Hepatic stellate cell (primary cell): ENCODE results near the gene RAPGEF6.
"Not testable (repeated sequence)": the region's sequence is repeated elsewhere in the genome, so short reads cannot be mapped to it uniquely, and the experiment has no call there.

Experiments used
- DNase-seq: peaks from one replicate; pipeline ENCODE4 v3.0.0; 2011; ENCODE audit warnings: low spot score

RAPGEF6 gene

DNA sequence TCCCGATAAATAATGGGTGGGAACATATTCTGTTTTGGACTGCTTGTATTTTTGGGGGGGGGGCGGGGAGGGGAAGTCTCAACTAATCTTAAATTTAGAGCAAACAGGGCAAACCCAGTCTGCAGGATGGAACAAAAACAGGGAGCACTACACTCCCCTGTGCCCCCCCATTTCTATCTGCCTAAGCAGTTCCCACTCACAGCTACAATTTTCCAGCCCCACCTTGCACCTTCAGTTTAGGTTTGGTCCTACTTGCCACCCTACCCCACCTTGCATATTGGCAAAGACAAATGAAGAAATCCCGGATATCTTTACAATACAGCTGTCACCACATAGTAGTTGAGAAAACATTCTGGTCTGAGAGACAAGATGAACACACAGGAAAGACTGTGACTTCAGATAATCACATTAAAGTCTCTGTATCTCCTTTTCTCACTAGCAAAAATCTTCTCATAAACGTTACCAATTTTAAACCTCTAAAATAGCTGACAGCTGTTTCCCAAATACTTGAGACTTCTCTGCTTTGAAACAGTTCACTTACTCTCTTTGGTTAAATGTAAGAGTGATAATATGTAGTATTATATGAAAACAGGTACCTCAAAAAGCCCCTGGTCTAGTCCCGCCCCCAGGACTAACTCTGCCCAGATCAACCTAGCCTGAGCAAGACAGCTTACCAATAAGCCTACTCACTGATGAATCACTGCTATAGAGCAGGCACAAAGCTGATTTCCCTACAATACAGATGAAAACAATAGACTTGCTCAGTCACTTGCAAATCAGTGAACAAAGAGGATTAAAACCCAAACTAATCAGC is 5.2 kb upstream of the RAPGEF6 start:
- no peak for DNase-seq

DNA sequence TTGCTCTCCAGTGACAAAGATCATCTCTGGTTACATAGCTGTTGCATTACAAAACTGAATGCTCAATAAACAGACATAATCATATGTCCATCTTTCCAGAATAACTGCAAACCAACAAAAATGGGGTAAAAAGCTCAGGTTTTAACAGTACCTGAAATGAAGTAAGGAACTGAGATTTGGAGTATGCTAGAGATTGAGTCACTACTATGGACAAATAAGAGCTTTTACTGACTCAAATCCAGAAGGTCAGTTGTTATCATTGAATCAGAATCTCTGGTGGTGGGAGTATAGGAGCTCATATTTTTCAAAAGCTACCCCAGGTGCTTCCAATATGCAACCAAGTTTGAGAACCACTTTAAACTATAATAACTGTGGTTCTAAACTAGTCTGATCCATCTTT is 4.1 kb upstream of the RAPGEF6 start:
- DNase-seq = no peak

DNA sequence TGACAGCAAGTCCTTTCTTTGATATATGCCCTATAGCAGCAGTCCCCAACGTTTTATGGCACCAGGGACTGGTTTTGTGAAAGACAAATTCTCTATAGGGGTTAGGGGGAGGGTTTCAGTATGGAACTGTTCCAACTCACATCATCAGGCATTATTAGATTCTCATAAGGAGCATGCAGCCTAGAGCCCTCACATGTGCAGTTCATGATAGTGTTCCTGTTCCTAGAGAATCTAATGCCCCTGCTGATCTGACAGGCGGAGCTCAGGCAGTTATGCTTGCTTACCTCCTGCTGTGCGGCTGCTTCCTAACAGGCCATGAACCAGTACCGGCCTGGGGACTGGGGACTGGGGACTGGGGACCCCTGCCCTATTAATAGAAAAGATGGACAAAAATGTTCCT is 2.7 kb upstream of the RAPGEF6 start:
- no peak for DNase-seq

DNA sequence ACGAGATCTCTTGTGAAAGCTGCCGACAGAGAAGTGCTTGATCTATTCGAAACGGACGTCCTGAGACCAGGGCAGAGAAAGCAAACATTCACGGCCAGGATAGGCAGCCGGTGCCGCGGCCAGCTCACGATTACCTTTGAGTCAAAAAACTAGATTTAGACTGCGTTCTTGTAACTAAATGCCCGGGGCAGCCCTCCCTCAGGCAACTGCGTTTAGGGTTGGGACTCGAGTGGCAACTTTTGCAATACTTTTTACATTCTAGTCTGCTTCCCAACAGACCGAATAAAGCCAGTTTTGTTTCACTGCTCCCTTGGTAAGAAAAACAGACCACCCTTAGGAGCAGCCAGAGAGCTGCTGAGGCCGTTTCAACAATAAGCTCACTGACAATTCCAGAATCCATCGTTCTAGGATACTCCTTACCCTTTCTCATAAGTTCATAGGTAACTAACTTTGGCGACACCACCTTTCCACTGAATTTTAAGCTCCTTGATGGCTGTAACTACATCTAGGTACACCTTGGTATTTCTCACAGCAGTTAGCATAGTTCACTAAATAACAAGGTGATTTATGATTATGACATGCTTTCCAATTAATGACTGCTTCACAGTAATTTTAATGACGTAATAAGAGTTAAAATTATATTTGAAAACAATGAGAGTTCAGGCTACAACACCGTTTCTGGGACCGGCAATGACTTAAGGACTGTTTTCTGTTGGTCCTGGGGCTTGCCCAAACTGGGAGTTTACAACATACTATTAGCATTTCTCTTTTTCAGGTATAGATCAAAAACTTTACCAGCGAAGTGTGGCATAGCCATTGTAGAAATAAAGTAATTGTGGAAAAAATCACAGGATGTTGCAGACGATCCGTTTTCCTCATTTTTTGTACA is 899 bp upstream of the RAPGEF6 start:
- DNase-seq = peak; percentile 12

DNA sequence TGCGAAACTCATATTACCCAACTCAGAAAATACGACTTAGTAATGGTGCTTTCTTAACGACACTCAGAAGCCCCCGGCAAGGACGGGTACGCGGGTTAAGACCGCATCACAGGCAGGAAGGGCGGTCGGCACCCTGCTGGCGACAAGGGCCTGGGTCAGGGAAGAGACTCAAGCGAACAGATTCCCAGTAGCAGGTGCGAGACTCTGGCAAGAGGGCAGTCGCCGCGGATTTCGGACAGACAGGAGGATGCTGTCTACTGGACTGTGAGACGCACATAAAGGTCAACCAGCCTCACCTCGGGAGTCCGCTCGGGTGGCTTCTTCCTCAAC is 398 bp downstream of the RAPGEF6 start:
- DNase-seq = peak; percentile 19

DNA sequence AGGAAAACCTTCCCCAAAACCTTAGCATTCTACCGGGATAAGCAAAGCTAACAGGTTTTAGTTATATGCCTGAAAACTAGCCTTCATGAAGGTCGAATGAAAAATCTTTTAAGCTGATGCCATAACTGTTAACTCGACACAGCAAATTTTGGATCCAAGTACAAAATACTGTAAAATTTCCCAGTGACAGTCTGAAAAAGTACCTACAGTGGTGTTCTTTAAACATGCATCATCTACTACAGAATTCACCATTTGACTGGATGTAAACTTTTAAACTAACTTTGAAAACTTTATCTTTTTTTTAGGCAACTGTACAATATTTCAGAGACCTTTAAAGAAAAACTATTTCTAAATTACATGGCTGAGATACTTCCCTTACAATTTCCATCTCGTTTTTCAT is 791 bp downstream of the RAPGEF6 start:
- DNase-seq = no peak

DNA sequence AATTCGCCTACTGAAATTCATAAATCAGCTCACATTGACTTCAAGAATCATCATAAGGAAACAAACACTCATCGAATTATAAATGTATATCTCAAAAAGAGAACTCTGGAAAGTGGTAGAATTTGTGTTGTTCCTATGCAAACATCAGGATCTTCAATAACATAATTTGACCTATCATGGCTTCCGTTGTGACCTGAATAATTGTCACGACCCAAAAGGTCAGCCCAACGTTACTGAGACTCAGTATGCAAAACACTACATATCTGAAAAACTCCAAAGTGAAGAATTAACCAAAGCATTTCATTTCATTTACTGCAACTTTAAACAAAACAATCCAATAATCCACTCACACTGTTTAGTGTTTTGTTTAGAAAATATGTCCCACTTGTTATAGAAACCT is 1.2 kb downstream of the RAPGEF6 start:
- no peak for DNase-seq

DNA sequence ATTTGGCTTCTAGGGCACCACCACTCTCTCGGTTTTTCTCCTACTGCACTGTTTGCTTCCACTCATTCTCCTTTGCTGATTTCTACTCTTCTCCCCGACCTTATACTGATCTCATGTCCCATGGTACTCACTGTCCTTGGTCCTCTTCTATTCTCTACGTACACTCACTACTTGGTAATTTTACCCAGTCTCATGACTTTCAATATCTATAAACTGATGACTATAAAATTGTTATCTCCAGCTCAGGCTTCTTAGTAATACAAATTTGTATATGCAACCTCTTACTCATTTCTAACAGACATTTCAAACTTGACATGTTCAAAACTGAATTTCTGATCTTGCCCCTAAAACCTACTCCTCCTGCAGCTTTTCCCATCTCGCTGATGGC is 4.1 kb downstream of the RAPGEF6 start:
- DNase-seq = no peak

DNA sequence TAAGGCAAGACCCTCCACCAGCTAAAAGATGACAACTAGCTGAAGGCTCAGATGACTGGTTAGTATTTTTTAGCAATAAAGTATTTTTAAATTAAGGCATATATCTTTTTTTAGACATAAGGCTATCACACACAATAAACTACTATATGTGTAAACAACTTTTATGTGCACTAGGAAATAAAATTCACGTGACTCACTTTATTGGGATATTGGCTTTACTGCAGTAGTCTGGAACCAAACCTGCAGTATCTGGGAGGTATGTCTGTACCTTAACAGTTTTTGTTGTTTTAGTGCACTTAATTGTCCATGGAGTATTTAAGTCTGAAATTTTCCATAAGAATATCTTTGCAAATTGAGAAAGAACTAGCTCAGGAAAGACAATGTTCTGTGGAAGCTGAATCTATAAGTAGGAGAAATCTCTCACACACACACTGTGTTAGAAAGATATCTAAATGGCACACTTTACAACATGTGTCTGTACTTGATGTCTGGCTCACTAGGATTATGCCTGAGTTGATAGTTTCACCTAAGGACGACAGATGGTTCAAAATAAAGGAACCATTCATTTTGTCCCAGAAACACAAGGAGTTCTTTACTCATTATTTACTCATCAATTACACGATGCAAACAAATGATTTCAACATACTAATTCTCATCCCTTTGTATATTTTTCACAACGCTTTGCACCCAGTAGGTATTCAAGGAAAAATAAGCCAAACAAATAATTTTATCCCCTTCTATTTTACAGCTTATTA is 4.6 kb downstream of the RAPGEF6 start:
- no peak for DNase-seq

DNA sequence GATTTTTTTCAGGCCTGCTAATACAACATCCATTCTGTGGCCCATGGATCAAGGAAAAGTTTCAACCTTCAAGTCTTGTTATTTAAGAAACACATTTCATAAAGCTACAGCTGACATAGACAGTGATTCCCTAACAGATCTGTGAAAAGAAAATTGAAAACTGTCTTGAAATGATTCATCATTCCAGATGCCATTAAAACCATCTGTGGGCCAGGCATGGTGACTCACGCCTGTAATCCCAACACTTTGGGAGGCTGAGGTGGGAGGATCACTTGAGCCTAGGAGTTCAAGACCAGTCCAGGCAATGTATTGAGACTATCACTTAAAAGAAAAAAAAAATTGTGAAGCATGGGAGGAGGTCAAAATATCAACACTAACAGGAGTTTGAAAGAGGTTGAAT is 6.0 kb downstream of the RAPGEF6 start:
- DNase-seq = no peak

DNA sequence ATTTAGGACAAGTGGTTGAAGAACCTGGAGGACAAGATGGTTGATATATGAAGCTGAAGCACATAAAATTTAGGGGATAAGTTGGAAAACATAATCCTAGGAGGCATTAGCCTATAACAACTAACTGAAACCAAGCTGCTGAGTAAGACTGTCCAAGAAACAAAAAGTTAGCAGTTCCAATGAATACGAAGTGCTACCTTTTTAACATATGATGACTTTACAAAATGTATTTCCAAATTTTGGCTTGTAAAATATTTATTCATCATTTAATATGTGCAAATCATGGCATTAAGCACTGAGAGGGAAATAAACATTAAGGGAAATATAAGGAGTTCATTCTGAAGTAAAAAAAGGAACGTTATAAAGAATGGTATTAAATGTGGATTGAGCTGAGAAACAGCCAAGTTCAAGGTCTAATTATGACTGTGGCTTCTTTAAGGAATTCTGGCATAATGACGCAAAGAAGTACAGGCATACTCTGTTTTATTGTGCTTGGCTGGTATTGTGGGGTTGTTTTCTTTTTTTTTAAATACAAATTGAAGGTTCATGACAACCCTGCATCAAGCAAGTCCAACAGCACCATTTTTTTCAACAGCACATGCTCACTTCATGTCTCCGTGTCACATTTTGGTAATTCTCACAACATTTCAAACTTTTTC is 7.7 kb downstream of the RAPGEF6 start:
- DNase-seq = no peak

DNA sequence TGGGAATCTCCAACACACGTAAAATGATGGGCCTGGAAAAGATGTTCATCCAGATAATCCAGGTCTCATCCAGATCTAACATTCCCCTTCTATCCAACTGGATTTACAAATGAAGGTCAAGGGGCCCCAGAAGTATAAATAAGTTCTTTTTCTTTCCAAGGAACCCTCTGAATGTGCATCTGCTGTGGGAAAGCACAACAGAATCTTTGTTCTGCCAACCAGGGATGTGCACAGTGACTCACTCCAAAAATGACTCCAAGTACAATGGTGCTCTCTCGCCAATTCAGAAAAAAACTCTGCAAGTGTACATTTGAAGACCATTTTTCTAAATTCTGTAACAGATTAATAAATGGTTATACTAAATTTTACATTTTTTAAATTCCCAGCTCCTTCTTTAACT is 12.4 kb downstream of the RAPGEF6 start:
- DNase-seq = no peak

DNA sequence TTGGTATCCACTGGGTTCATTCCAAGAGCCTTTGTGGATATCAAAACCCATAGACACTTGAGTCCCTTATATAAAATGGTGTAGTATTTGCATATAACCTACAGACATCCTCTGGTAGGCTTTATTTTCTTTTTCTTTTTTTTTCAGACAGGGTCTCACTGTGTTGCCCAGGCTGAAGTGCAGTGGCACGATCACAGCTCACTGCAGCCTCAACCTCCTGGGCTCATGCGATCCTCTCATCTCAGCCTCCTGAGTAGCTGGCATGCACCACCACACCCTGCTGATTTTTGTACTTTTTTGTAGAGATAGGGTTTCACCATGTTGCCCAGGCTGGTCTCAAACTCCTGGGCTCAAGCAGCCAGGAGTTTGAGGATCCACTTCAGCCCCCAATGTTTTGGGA is 13.9 kb downstream of the RAPGEF6 start:
- not testable (repeated sequence) for DNase-seq

DNA sequence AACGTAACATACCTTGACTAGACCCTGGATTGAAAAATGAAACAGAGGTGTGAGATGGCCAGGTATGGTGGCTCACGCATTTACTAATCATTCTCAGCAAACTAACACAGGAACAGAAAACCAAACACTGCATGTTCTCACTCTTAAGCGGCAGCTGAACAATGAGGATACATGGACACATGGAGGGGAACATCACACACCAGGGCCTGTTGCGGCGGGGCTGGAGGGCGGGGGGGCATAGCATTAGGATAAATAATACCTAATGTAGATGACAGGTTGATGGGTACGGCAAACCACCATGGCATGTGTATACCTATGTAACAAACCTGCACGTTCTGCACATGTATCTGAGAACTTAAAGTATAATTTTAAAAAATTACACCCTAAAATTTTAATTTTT is 15.9 kb downstream of the RAPGEF6 start:
- no peak for DNase-seq

DNA sequence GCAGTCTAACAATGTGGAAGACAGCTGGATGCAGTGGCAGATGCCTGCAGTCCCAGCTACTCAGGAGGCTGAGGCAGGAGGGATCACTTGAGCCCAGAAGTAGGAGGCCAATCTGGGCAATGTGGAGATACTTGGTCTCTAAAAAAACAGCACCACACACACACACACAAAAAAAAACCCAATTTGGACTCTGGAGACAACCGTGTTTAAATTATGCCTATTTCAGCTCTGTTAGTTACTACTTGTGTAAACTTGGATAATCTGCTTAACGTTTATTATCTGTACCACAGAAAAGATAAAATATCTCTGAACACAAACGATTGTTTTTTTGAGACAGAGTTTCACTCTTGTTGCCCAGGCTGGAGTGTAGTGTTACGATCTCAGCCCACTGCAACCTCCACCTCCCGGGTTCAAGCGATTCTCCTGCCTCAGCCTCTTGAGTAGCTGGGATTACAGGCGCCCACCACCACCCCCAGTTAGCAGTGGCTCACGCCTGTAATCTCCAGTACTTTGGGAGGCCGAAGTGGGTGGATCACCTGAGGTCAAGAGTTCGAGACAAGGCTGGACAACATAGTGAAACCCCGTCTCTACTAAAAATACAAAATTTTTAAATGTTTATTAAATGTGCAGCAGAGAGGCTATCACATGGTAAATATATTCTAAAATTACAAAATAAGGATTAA is 17.7 kb downstream of the RAPGEF6 start:
- DNase-seq = no peak

DNA sequence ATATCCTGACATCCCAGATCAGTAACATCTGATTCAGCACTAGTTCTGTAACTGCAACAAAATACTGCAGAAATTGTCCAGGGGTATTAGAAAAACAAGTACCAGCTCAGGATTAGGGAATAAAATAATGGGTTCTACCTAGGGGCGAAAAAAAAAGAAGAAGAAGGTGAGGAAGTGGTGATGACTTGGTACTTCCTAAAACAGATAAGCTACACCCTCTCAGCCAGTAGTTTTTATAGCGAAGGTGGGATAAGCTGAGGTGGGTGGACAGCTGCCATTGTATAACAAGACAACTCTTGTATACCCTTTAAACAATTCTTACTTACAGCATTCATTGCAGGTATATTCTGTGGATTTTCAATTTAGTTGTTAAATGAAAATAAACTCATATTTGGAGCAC is 19.1 kb downstream of the RAPGEF6 start:
- no peak for DNase-seq

DNA sequence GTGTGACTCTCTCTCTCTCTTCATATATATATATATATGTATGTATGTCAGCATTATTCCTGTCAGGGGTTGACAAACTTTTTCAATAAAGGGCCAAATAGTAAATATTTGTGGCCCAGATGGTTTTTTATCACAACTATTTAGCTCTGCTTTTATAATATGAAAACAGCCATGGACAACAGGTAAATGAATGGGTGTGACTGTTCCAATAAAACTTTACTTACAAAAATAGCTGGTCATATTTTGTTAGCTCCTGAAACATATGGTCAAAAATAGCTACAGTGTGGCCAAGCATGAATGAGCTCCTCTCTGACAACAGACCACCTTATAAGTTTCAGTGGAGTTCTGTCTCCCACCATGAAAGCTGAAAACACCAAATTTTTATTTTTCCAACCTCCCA is 21.6 kb downstream of the RAPGEF6 start:
- no peak for DNase-seq

DNA sequence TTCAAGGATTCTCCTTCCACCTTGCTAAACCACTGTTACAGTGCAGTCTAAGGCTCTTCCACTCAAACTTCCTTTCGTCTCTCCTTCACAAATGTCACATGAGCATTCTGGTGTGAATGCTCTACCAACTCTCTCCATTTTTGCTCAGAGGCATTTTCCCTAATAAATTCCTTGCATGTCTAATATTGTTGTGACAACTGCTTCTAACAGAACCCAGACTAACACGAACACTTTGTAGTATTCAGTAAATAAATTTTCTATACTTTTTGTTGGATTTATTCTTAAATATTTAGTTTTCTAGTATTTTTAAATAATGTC is 24.0 kb downstream of the RAPGEF6 start:
- no peak for DNase-seq

DNA sequence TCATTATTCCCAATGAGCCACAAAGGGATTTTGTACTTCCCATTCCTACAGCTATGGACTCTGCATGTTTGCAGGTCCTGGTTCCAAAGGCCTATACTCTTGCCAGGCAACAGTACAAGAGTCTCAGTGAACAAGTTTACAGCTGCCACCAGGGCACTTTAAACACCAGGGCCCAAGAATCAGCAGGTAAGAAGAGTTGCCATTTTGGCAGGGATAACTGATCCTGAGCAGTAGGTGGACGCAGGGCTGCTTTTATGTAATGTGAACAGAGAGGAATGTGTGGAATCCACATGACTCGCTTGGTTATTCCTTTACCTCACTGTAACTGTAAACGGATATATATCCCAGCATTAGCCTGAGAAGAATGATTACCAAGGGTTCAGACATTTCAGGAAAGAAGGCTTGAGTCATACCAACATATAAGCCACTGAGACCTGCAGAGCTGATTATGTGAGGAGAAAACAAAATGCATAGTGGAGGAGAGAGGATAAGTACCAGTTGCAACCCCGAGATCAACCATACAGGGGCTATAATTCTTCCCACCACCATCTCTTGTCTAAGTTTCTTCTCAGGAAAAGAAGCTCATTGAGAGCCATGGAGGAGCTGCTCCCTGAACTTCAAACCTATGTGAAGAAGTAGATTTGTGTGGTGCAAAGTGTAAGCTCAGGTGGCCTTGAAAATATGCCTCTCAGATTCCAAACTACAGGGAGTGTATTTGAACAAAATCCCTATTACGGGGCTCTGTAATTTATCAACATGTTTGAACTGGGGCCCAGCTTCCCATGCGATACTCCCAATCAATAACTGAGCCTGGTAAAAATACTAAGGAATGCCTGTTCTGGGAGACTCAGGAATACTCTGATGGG is 24.6 kb downstream of the RAPGEF6 start:
- DNase-seq = peak; percentile 54

DNA sequence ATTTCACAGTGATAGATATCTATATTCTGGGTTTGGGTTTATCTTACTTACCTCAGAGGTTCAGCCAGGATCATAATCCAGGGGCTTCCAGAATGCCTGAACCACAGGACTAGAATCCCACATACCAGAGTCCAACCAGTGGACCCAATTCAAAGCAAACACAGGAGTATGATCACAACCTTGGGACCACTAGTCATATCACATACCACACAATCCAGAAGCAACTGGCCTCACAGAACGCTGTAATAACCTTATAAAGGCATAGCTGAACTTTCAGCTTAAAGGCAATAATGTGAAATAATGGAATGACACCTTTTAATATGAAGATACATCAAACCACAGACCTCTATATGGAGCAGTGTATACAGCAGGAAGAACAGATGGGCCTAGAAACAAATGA is 25.3 kb downstream of the RAPGEF6 start:
- DNase-seq = peak; percentile 28

DNA sequence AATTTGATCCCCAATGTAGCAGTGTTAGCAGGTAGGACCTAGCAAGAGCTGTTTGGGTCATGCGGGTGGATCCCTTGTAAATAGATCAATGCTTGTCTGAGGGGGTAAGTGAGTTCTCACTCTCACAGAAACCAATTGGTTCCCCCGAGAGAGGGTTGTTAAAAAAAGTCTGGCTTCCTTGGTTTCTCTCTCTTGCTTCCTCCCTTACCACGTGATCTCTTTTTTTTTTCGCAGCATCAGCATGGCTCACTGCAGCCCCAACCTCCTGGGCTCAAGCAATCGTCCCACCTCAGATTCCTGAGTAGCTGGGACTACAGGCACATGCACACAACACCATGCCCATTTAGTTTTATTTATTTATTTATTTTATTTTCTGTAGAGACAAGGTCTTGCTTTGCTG is 26.4 kb downstream of the RAPGEF6 start:
- DNase-seq = no peak
